BE2C (cell line): Measurements from ENCODE around the gene SUPT4H1.
A peak's percentile ranks its signal among the peaks of the same experiment; 100 is the strongest.

Experiments
- DNase-seq: peaks from one replicate; pipeline ENCODE4 v3.0.0-alpha.2; 2020
- H3K27me3 ChIP-seq: fragments of 250-450 bp; sonication (Bioruptor Pico); 2 replicates; pipeline ENCODE4 v1.5.1; 2020; ENCODE audit warnings: mild to moderate bottlenecking
- H3K36me3 ChIP-seq: fragments of 250-450 bp; sonication (Bioruptor Pico); 2 replicates; pipeline ENCODE4 v1.5.1; 2020; ENCODE audit warnings: mild to moderate bottlenecking
- H3K4me1 ChIP-seq: fragments of 250-450 bp; sonication (Bioruptor Pico); 2 replicates; pipeline ENCODE4 v1.5.1; 2020
- H3K4me3 ChIP-seq: 2 replicates; pipeline ENCODE4 v1.5.1; 2011; ENCODE audit warnings: low read depth, low read length
- H3K9me3 ChIP-seq: fragments of 250-450 bp; sonication (Bioruptor Pico); 2 replicates; pipeline ENCODE4 v1.5.1; 2020
- TF ChIP-seq, protein P1 (sequence below): IDR thresholded peaks from 2 replicates; pipeline ENCODE4 v1.5.1; 2012; ENCODE audit warnings: mild to moderate bottlenecking, low read depth, low read length

Gene SUPT4H1

DNA sequence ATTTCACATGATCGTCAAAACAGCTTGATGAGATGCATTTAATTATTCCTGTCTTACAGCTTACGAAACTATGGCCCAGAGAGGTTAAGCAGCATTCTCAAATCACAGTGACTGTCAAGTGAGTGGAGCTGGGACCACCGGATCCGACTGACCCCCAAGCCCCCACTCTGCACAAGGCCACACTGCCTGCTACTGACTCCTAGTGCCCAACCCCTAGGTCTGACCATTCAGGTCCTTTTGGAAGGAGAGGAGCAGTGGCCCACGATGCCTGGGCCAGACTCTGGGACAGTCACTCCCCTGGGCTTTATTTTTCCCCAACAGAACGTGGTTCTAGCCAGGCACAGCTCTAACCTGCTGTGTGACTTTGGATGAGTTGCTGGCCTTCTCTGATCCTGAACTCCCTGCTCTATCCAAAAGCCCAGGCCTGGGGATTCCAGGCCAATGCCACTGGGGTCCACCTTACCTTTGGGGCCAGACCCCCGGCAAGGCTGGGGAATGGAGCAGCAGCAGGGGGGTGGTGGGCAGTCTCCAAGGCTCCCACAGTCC is 33.3 kb downstream of the SUPT4H1 start:
- no peak overlapping the region for H3K4me3 ChIP-seq
- TF ChIP-seq, protein P1, sequence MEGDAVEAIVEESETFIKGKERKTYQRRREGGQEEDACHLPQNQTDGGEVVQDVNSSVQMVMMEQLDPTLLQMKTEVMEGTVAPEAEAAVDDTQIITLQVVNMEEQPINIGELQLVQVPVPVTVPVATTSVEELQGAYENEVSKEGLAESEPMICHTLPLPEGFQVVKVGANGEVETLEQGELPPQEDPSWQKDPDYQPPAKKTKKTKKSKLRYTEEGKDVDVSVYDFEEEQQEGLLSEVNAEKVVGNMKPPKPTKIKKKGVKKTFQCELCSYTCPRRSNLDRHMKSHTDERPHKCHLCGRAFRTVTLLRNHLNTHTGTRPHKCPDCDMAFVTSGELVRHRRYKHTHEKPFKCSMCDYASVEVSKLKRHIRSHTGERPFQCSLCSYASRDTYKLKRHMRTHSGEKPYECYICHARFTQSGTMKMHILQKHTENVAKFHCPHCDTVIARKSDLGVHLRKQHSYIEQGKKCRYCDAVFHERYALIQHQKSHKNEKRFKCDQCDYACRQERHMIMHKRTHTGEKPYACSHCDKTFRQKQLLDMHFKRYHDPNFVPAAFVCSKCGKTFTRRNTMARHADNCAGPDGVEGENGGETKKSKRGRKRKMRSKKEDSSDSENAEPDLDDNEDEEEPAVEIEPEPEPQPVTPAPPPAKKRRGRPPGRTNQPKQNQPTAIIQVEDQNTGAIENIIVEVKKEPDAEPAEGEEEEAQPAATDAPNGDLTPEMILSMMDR, result no peak
- DNase-seq, result no peak
- H3K9me3 ChIP-seq, result no peaks in the 10 kb centered on the region
- H3K27me3 ChIP-seq, result no peaks in the 10 kb centered on the region
- peaks cover 3% of the 10 kb centered on the region; the same call in 1 of the 2 replicates for H3K4me1 ChIP-seq
- H3K36me3 ChIP-seq, result no peaks in the 10 kb centered on the region

DNA sequence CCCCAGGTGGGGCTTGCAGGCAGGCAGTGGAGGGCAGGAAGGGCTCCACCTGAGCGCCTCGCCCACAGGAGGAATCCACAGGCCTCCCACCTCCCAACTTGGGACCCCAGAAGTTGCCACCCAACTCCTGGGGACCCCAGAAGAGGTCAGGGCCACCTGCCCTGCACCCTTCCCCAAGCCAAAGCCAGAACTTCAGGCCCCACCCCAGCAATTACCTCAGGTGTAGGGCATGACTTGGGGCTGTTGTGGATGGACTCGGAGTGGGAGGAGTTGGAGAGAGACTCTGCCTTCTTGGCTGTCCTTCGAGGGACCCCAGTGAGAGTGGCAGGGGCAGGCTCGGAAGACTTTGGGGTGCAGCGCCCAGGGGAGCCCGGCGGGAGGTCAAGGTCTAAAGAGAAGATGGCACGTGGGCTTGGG is 33.9 kb downstream of the SUPT4H1 start:
- Histone ChIP-seq H3K9me3 (no peaks in the 10 kb centered on the region), H3K27me3 (no peaks in the 10 kb centered on the region), H3K36me3 (no peaks in the 10 kb centered on the region), H3K4me1 (peaks cover 3% of the 10 kb centered on the region; the same call in 1 of the 2 replicates), H3K4me3 (no peak overlapping the region)
- no peak for DNase-seq
- TF ChIP-seq, protein P1, result no peak

DNA sequence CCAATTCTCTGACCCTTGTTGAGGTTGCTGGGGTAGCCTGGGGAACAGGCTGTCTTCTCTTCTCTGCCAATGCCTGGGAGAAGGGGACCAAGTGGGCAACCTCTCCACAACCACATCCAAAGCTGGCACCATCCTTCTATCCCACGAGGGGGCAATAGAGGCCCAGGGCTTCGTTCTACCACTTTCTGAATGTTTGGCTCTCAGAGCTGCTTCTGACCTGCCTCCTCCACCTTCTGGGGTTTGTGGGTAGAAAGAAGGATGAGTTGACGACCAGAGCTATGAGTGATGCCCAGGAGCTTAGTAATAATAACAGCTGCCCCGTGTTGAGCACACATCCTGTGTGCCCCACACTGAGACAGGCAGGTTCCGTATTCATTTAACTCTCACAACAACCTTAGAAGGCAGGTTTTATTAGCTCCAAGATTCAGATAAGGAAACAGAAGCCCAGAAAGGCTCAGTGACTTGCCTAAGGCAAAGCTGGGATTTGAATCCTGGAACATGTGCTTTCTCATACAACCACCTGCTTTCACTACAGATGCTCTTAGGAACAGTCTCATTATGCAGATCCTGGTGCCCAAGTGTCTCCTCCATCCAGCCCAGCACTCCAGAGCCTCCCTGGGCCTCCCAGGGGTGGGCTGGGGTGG is 34.5 kb downstream of the SUPT4H1 start:
- Histone ChIP-seq H3K4me1 (peaks cover 3% of the 10 kb centered on the region; the same call in 1 of the 2 replicates), H3K4me3 (no peak overlapping the region), H3K27me3 (no peaks in the 10 kb centered on the region), H3K36me3 (no peaks in the 10 kb centered on the region), H3K9me3 (no peaks in the 10 kb centered on the region)
- peak; percentile 70 for DNase-seq
- TF ChIP-seq, protein P1, result peak; percentile 94

DNA sequence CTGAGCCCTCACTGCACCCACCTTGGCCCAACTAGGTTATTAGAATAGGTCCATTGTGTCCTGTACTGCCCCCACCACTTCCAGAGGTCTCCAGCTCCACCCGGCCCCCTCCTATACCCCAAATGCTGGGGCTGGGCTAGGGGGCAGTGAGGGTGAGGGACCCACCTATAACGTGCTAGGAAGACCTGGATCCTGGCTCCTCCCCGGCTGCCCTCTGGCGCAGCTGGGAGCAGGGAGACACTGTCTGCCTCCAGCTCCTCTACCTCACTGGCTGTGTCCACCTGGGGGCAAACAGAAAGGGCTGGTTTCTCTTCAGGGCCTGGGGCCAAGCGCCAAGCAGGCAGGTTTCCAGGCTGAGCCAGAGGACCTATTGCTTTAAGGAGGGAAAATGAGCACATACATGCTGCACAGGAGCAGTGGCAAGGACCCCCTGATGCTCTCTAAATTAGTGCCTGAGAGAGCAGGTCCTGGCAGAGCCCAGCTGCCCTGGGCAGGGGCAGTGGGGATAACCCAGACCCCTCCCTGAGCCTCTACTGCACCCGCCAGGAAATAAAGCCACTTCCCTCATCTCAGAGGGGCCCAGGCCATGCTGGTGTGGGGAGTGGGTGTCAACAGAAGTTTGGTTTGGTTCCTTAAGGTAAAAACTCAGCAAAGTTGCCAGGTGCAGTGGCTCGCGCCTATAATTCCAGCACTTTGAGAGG is 35.6 kb downstream of the SUPT4H1 start:
- Histone ChIP-seq H3K9me3 (no peaks in the 10 kb centered on the region), H3K4me3 (no peak overlapping the region), H3K36me3 (no peaks in the 10 kb centered on the region), H3K27me3 (no peaks in the 10 kb centered on the region), H3K4me1 (peaks cover 3% of the 10 kb centered on the region; the same call in 1 of the 2 replicates)
- TF ChIP-seq, protein P1, result no peak
- peak; percentile 1 for DNase-seq

DNA sequence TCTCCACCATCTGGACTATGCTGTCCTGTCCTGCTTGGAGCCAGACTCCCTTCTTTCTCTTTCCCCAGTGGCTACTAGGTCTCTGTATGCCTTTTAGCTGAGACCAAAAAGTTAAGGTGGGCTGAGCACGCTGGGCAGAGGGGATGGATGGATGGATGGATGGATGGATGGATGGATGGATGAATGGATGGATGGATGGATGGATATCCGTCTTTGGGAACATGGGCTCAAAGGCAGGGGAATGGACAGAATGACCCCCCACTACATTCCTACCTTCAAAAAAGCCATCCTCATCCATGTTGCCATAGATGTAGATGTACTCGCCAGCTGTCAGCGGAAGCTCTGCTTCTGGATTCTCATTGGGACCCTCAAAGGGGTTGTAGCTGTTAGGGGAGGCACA is 36.3 kb downstream of the SUPT4H1 start:
- DNase-seq, result no peak
- TF ChIP-seq, protein P1, result no peak
- no peaks in the 10 kb centered on the region for H3K9me3 ChIP-seq
- H3K36me3 ChIP-seq, result no peaks in the 10 kb centered on the region
- H3K4me3 ChIP-seq, result no peak overlapping the region
- H3K4me1 ChIP-seq, result peaks cover 3% of the 10 kb centered on the region; the same call in 1 of the 2 replicates
- H3K27me3 ChIP-seq, result no peaks in the 10 kb centered on the region
